HG03521 (cell line): ENCODE results near the gene SOX15.
"Not testable (repeated sequence)": the region's sequence is repeated elsewhere in the genome, so short reads cannot be mapped to it uniquely, and the experiment has no call there.

Experiments
- ATAC-seq: cut with Tn5 transposase; IDR thresholded peaks from one replicate; pipeline ENCODE4 v1.9.1; 2021; ENCODE audit warnings: mild to moderate bottlenecking, moderate library complexity; ENCODE audit not compliant: unreplicated experiment

SOX15 gene

DNA sequence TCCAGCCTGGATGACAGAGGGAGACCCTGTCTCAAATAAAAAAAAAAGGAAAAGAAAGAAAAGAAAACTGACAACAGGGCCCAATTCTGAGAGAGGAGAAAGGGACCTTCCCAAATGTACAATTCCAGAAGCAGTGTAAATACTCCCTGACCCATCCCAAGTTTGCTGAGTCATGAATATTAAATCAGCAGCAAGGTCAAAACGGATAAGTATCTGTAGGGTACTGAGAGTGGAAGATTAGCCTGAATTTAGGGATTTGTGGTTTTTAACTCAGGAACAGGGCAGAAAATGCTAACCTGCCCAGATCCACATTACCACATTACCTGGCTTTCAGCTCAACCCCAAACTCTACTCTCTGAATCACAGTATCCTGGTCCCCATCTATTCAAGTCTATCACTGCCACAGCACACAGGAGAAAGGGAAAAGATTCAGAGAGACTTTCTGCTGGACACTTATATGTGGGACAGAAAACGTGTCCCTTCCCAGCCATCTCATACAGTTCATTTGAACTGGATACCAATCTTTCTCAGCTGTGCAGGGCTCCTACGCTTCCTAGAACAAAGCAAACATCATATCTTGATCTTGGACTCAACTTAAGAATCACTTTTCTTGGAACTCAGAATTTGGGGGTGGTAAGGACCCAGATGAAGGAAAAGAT, 21.9 kb upstream of the SOX15 start:
- no peak for ATAC-seq

- no peak for ATAC-seq
Measured at GRCh38 chr17:7610641-7611040, 20.7 kb upstream of the SOX15 start.

DNA sequence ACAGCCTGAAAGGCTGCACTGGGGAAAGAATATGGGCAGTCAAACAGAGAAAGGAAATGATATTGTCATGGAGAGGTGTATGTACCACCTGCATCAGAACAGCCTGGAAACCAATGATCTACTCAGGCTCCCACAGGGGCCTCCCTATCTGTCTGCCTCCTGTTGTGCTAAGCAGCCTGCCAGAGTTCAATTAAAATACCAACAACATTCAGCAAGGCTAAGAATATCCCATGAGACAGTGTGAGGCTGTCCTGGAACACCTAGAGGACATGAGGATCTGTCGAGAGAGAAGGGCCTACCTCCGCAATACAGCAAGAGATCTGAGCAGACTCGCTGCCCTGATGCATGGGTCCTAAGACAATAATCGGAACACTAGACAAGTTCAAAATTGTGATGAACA, 16.4 kb upstream of the SOX15 start:
- no peak for ATAC-seq

- not testable (repeated sequence) for ATAC-seq
Measured at GRCh38 chr17:7597561-7597960, 7.7 kb upstream of the SOX15 start.

GRCh38 chr17:7593296-7593695, 3.4 kb upstream of the SOX15 start:
- ATAC-seq = no peak

DNA sequence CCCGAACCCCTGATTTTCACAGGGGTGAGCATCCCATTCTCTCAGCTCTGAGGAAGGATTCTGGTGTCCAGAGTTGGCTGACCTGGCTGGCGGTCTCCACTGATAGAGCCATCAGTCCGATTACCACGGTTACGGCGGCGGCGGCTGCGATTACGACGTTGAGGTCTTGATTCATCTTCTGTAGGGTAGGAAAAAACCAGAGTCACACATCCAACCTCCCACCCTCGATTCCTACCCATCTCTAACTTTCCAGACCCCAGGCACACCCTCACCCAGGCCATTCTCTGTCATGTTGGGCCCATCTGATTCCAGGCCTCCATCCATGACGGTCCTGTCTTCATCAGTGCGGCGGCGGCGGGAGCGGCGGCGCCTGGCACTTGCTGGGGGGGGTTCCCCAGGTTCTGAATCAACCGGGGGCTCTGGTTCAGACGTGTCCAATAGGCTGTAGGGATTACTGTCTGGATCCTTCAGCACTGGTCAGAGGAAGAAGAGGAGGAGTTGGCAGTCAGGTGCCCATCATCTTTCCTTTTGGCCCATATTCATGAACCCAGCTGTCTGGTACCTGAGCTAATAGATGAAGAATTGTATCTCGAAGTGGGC, 2.6 kb upstream of the SOX15 start:
- ATAC-seq = no peak

DNA sequence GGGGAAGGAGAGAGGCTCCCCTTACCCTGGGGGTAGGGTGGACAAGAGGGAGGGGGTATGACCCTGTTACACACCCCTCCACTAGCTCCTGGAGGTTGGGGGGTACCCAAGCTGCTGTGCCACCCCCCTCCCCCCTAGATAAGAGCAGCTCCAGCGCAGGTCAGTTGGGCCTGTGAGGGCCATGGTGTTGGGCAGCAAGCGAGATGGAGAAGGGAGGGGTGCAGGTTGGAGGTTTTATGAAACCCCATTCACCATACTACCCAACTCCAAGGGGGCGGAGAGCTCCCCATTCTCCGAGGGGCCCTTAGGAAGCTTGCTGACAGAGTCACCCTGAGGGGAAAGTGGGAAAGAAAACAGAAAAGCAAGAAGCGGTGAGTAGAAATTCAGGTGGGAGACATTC, 1.7 kb upstream of the SOX15 start:
- no peak for ATAC-seq

GRCh38 chr17:7590743-7591142, 849 bp upstream of the SOX15 start:
- no peak for ATAC-seq

DNA sequence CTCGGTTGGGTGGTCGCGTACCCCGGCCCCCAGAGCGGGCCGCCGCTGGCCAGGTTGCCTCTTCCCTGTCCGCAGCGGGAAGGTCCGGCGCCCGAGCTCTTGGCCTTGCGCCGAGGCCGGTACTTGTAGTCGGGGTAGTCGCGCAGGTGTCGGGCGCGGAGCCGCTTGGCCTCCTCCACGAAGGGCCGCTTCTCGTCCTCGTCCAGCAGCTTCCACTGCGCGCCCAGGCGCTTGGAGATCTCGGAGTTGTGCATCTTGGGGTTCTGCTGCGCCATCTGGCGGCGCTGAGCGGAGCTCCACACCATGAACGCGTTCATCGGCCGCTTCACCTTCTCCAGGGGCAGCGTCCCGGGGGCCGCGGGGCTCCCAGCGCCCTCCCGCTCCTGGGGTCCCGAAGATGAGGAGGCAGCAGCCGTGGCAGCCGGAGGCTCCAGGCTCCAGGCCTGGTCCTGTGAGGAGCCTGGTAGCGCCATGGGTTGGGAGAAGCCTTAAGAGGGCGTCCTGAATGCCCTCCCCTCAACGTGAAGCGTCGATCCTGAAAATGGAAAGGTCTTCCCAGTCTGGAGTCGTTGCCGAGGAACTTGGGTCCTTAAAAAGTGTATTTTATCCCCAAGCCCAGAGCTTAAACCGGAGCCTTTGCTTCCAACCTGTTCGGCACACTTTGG, 558 bp downstream of the SOX15 start:
- no peak for ATAC-seq

DNA sequence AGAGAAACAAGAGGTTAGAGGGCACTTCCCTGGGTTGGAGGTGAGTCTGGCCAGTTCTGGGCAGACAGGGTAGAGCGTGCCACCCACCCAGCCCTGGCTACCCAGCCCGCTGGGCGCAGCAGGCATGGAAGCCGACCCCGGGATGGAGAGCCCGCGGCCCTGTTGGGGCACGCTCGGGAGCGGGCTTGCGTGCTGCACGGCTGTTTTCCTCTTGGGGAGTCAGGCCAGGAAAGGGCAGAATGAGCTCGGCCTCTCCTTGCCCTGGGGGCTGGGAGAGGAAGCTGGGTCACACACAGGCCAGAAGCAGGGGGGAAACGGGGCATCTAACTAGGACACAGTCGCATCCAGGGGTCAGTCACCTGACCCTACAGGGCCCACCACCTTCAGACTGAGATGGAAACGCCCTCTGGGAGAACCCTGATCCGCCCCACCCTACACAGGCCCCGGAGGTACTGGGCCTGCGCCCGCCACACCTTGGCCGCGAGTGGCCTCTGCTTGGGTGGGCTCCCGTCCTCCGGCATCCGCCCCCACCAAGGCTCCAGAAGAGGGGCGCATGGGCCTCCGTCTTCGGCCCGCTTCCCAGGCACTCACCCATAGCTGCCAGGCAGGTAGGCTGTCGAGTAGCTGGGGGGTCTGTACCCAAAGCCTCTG, 1.2 kb downstream of the SOX15 start:
- ATAC-seq = no peak

DNA sequence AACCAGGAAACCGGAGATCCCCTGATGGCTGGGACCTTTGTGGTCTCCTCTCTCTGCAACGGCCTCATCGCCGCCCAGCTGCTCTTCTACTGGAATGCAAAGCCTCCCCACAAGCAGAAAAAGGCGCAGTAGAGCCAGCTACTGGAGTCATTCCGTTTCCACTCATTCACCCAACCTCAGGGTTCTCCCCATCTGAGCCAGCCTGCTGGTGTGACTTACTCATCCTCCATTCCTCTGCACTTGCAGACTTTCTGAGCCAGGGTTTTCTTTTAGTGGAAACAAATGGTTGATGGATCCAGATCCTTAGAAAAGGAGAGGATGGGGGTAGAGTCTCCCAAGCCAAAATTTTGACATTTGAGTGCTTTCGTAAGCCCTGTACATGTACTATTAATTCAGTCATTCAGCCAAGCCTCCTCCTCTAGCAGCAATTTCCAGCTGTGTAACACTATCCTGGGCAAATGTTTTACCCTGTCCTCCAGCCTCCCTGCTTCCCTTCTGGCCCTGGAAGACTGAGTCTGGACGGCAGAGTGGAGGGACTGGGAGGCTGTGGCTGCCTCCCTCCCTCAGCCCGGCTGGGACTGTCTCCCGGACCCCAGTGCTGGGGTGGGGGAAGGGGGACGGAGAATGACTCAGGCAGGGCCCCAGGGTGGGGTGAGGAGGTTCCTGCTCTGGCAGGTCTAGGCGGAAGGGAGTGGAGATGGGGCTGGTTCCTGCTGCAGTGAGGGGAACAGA, 2.3 kb downstream of the SOX15 start:
- ATAC-seq = no peak

GRCh38 chr17:7586673-7587419, 3.0 kb downstream of the SOX15 start:
- no peak for ATAC-seq

DNA sequence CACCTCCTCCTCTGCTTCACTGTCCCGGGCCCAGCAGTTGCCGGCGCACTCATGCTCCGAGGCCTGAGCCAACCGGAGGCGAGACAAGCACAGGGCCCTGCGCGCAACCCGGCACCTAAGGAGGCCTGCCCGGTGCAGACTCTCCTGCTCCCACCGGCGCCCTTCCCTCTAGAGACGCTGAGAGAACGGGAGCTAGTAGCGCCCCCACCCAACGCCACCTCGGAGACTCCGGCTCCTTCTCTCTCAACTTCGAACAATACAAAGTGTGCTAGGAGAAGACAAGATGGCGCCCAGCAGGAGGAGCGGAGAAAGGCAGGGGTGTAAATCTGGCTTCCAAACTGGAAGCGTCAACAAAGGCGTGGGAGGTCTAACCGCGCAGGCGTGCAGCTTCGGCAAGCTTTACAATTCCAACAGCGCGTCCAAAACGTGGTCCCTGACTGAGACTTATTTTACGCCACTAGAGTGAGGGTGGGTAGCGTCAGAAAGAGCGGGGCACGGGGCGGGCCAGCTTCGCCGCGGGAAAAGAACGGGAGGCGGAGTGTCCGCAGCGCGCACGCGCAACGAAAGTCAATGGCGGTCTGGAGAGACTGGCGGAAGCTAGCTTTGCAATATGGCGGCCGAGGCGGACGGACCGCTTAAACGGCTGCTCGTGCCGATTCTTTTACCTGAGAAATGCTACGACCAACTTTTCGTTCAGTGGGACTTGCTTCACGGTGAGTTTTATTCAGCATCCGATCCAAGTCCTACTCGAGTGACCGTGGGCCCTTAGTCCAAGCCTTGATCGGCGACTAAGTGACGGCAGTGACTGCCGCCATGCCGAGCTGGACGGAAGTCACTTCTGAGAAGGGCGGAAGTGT, 6.4 kb downstream of the SOX15 start, which contains the start of gene MPDU1:
MPDU1 (plus strand) TSS at position 600 of the 857 bp plus-strand sequence; CDS start at position 611, 11 bp downstream.
- peak; percentile 71 for ATAC-seq

DNA sequence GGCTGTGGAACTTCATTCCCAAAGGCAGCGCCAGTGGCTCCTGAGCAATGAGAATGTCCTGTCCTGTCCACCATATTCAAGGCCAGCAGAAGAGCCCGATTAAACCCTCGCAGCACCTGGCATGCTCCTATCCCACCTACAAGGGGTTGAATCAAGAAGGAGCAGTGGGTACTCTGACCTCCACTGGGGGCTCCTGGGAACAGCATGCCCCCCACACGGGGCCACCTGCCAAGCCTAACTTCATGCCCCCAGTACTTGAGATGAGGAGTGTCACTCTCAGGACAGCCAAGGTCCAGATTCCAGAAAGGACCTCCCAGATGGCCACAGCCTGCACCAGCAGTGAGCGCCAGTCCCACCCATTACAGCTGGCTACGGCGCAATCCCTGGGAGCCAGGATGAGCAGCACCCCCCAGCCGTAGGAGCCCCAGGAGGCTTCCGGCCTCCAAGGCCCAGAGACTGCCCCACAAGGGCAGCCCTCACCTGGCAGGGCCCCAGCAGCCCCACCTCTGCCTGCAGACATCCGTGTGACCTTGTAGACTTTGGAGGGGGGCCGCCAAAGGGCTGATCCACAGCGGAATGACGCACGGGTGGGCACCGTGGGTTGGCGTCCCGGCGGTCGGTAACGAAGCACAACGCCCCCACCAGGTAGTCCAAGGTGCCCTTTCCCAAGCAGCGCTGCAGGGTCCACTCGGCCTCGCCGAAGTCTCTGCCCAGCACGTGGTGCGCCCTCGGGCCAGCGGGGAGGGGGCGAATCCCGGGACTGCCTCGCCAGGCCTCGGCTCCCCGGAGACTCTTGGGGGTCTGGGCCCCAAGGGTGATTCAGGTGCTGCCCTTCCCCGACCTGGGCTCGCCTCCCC, 7.3 kb downstream of the SOX15 start:
- no peak for ATAC-seq

DNA sequence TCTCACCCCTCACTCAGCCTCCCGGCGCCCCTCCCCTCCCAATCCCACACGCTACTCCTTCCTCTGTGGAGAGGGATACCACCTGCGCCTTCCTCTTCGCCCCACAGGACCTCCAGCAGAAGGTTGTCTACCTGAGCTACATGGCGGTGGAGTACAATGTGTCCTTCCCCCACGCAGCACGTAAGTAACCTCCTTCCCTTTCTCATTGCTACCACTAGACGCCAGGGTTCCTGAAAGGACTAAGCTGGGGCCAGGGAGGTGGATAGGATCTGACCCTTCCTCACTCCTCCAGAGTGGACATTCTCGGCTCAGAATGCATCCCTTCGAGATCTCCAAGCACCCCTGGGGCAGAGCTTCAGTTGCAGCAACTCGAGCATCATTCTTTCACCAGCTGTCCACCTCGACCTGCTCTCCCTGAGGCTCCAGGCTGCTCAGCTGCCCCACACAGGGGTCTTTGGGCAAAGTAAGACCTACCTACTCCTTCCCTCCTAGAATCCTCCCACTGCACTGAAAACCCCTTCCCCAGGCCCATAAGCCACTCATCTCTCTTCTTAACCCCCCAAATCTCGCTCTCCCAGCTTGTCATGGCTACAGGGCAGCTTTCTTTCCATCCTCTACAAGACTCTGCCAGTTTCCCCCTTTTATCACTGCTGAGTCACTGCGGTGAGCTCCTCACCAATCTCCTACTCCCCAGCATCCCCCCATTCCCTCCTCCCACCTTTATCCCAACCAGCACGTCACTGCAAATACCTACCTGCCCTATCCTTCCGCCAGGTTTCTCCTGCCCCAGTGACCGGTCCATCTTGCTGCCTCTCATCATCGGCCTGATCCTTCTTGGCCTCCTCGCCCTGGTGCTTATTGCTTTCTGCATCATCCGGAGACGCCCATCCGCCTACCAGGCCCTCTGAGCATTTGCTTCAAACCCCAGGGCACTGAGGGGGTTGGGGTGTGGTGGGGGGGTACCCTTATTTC, 9.0 kb downstream of the SOX15 start:
- ATAC-seq = no peak

DNA sequence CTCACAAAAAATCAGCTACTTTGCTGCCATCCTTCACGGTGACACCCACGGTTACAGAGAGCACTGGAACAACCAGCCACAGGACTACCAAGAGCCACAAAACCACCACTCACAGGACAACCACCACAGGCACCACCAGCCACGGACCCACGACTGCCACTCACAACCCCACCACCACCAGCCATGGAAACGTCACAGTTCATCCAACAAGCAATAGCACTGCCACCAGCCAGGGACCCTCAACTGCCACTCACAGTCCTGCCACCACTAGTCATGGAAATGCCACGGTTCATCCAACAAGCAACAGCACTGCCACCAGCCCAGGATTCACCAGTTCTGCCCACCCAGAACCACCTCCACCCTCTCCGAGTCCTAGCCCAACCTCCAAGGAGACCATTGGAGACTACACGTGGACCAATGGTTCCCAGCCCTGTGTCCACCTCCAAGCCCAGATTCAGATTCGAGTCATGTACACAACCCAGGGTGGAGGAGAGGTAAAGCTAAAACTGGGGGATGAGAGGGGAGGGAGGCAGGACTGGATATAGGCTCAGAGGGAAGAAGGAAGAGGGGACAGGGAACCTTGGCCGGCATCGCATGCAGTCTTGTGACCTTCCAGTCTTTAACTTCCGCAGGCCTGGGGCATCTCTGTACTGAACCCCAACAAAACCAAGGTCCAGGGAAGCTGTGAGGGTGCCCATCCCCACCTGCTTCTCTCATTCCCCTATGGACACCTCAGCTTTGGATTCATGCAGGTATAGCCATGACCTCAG, 9.9 kb downstream of the SOX15 start:
- ATAC-seq = no peak
